Measurements from ENCODE around the gene BTBD18. TPM values are rescaled to one million over a fixed set of nuclear protein-coding genes. Genes with fewer than 3 reads are reported as not detected.
A peak's percentile ranks its signal among the peaks of the same experiment; 100 is the strongest.
"Not testable (repeated sequence)": the region's sequence is repeated elsewhere in the genome, so short reads cannot be mapped to it uniquely, and the experiment has no call there.

The BTBD18 gene
- total RNA-seq, 1 experiment from 2014 or later = not detected

DNA sequence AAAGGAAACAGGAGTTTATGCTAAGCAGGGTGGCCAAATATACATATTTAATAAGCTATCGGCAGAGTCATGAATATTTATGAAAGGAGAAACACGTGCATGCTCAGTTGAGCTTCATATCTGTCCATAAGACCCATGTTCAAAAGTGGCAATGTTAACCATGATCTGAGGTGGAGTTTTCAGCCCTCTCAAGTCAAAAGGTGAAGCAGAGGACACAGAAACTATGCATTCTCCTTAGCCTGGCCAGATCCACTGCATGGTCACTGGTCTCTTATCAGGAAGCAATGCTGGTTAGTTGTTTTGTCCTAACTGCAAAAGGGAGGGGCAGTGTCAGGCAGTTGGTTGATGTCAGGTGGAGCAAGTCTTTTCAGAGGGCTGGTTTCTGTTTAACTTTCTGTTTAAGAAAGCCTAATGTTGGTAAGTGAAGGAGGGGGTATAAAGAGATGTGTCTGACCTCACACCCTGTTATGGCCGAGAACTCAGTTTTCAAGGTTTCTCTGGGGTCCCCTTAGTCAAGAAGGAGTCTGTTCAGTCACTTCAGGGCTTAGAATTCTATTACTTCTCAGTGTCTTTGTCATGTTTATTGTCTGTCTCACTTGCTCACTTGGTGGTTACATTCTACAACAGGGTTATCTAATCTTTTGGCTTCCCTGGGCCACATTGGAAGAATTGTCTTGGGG, 15.9 kb downstream of the BTBD18 start:
- DNase-seq (ENCODE audit: low read depth) = no peak

DNA sequence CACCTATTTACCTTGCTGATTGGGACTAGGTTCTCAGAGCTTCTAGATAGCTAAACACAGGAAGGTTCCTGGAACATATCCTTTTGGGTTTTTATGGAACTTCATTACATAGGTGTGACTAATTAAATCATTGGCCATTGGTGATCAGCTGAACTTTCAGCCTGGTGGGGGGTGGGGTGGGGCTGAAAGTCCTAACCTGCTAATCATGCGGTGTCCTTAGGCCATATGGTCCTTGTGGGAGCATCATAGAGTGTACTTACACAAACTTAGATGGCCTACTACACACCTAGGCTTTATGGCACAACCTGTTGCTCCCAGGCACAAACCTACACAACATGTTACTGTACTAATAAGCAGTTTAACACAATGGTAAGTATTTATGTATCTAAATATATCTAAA, 19.0 kb downstream of the BTBD18 start:
- DNase-seq (ENCODE audit: low read depth) = no peak

- DNase-seq (ENCODE audit: low read depth) = no peak
These were observed 22.1 kb downstream of the BTBD18 start for GRCh38 chr11:57729479-57729878.

DNA sequence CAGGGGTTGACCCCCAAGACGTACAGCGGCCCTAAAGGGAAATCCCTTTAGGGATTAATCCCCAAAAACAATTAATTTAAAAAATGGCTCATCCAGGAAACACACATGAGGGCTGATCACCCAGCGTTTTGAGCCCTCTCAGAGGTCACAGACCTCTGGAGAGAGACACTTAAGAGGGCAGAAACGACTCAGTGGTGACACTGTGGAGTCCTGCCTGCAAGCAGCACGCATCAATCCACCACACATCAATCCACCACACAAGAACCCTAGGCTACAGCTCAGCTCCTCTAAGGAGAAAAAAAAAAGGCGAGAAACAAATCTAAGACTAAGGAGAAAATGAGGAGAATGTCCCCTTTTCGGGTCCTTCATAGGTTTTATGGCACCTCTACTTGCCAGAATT, 22.8 kb downstream of the BTBD18 start:
- DNase-seq (ENCODE audit: low read depth) = no peak

DNA sequence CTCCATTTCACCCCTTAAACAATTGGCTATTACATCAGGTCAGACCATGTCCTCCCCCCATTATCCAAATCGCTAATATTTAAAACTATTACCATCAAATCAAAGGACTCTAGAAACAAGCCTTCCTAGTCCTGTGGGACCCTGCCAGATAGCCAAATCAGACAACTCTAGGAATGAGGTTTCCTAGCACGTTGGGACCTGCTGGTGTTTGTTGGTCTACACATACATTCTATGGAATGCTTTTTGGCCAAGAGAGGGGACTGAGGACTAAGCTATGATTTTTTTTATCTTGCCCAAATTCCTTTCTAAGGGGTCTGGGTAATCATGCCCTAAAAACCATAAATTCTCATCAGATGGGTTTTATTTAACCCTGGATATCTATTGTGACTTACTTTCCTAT, 24.4 kb downstream of the BTBD18 start:
- DNase-seq (ENCODE audit: low read depth) = no peak

- DNase-seq (ENCODE audit: low read depth) = not testable (repeated sequence)
These were observed 34.9 kb downstream of the BTBD18 start for GRCh38 chr11:57716726-57717125.

DNA sequence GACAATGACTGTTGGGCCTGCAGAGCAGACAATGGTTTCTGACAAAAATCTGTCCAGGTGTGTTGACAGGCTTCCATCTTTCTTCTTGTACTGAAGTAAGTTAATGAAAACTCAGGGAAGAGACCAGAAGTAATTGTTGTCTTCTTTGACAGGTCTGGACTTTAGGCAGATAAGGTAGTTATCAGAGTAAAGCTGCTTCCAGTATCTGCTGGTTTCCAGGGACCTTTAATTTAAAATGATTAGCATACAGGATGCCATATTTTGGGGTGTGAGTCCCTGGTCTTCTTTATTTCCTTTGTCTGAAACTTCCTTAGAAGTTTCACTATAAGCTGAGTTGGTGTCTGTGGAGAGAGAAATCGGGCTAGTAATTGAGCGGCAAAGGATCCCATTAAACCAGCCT, 37.8 kb downstream of the BTBD18 start:
- DNase-seq (ENCODE audit: low read depth) = no peak

DNA sequence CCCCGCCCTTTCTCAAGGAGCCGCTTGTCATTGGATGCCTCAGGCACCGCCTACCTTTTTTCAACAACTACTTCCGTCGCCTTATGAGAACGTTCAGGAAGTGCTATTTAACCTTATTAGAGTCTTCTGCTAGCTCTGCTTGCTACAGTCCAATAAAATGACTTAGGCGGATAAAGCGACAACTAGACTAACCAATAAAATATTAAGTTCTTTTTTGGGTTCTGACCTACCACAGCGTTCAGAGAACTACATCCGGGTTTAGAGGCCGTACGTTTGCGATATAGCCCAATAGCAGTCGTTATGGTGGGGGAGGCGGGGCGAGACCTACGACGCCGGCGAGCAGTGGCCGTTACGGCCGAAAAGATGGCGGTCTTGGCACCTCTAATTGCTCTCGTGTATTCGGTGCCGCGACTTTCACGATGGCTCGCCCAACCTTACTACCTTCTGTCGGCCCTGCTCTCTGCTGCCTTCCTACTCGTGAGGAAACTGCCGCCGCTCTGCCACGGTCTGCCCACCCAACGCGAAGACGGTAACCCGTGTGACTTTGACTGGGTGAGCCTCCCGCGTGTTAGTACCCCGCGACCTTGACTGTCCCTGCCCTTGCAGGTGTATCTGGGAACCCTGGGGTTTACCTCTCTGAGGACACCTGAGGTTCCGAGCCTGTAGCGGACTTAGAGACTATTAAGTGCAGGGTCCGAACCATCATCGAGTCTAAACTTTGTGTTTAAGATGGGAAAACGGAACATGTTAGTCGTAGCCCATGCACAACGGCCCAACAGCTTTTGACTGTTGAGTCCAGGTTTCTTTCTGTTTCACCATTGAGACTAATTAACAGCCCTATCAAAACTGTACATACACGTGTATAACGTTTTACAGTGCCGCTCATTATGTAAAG, 39.1 kb downstream of the BTBD18 start, which contains the start of gene TMX2:
Gene TMX2 (plus strand): TSS at position 338 of the 895 bp plus-strand sequence. CDS start 26 bp downstream, at position 364.
- DNase-seq (ENCODE audit: low read depth) = peak; percentile 99

DNA sequence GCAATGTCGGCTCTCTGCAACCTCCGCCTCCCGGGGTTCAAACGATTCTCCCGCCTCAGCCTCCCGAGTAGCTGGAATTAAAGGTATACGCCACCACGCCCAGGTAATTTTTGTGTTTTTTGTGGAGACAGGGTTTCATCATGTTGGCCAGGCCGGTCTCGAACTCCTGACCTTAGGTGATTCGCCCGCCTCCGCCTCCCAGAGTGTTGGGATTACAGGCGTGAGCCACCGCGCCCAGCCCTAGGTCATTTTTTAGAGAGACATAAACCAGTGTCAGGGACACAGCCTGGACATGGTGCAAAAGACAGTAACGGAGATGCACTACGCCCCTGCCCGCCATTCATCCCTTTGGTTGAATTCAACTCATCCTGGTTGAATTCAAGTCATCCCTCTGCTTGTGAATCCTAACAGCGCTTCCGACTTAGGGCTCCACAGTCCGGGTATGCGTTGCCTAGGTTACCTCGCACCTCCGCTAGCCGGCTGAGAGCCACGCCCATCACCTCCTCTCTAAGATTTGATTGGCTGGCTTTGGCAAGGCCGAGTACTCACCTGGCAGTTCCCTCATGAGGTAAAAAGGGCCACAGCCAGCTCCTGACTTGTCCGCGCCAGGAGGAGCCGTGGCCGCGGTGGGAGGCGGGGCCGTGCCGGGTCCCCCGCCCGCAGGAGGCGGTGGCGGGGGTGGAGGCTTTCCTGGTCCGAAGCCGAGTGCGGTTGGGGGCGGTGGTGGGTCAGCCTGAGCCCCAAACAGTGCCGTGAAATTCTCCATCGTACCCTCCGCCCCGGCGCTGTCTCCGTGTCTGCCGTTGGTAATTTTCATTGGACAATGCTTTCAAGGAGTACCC, 40.0 kb downstream of the BTBD18 start, which contains the start of gene MED19:
Gene MED19 (minus strand): TSS at position 802 of the 842 bp plus-strand sequence. CDS start 36 bp downstream, at position 766.
- peak; percentile 61 for DNase-seq (ENCODE audit: low read depth)

DNA sequence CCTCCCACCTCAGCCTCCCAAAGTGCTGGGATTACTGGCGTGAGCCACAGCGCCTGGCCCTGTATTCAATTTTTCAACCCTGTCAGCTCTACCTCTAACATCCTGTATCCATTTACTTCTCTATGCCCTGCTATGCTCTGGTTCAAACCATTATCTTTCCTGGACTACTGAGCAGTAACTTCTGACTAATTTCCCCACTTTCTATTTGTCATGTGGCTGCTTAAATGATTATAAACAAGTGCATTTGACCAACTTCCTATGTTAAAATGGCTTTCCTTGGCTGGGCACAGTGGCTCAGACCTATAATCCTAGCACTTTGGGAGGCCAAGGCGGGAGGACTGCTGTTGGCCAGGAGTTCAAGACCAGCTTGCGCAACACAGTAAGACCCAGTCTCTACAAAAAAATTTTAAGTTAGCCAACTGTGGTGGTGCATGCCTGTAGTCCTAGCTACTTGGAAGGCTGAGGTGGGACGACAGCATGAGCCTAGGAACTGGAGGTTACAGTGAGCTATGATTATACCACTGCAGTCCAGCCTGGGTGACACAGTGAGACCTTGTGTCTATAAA, 41.7 kb downstream of the BTBD18 start:
- no peak for DNase-seq (ENCODE audit: low read depth)

DNA sequence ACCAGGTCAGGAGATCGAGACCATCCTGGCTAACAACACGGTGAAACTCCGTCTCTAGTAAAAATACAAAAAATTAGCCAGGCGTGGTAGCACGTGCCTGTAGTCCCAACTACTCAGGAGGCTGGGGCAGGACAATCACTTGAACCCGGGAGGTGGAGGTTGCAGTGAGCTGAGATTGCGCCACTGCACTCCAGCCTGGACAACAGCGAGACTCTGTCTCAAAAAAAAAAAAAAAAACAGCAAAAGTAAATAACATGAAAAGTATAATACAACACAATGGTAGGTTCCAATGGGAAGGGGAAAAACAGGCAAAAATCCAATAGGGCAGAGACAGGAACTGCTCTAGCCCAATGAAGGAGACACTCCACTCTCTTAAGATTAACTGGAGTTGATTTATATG, 46.2 kb downstream of the BTBD18 start:
- not testable (repeated sequence) for DNase-seq (ENCODE audit: low read depth)

DNA sequence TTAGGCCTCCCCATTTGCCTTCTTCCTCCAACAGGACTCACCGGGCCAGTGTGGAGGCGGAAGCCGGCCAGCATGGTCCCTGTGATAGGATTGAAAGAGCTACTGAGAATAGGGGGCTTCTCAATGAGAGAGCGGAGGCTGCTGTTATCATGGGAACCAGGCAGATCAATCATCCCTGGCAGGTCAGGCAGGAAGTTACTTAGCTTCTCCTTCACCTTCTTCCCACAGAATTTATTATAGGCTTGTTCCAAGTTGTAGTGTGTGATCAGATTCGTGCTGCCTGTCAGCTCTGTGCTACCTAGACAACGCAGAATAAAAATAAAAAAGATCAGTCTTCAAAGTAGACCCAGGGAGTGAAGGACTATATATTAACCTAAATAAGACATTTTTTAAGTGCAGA, 46.7 kb downstream of the BTBD18 start:
- no peak for DNase-seq (ENCODE audit: low read depth)

DNA sequence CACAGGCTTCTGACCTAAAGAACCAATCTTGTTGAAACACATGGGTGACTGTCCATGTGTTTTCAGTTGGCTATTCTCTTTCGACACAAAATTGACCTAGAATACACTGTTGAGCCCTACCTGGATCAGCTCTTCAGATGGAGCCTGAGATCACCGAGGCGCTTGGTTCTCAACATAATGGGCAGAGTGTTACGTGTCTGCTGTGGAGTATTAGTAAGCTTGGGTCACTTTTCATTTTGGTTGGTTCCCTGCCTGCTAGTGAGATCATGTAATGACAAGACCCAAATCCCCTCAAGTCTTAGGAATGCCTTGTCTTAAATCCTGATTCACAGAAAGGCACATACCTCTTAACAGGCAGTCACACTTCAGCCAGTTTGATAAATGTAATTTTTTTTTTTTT, 48.3 kb downstream of the BTBD18 start:
- no peak for DNase-seq (ENCODE audit: low read depth)

GRCh38 chr11:57700425-57700824, 51.2 kb downstream of the BTBD18 start:
- no peak for DNase-seq (ENCODE audit: low read depth)

- no peak for DNase-seq (ENCODE audit: low read depth)
These were observed 51.8 kb downstream of the BTBD18 start for GRCh38 chr11:57699813-57700212.

GRCh38 chr11:57698843-57699365, 52.7 kb downstream of the BTBD18 start:
- no peak for DNase-seq (ENCODE audit: low read depth)

Other genes with a start within 250 kb of the BTBD18 start
- 5.1 and 7.7 TPM in 2 replicates for gene SLC43A1, start 236.1 kb downstream of the BTBD18 start, total RNA-seq (2014; rRNA removed)
- 46.7 and 53.8 TPM in 2 replicates for gene TIMM10, start 221.1 kb downstream of the BTBD18 start, total RNA-seq (2014; rRNA removed)
- gene SMTNL1, start 214.2 kb downstream of the BTBD18 start, total RNA-seq (2014; rRNA removed) = not detected in 2 replicates
- gene UBE2L6, start 184.1 kb downstream of the BTBD18 start, total RNA-seq (2014; rRNA removed) = 25.8 and 48.2 TPM in 2 replicates
- 5.2 and 5.4 TPM in 2 replicates for gene SERPING1, start 154.1 kb downstream of the BTBD18 start, total RNA-seq (2014; rRNA removed)
- gene YPEL4, start 101.9 kb downstream of the BTBD18 start, total RNA-seq (2014; rRNA removed) = 0.32 and 0.46 TPM in 2 replicates
- gene CLP1, start 94.1 kb downstream of the BTBD18 start, total RNA-seq (2014; rRNA removed) = 25.3 TPM in 2 replicates
- 50.3 and 55.1 TPM in 2 replicates for gene ZDHHC5, start 83.7 kb downstream of the BTBD18 start, total RNA-seq (2014; rRNA removed)
- gene MED19, start 39.6 kb downstream of the BTBD18 start, total RNA-seq (2014; rRNA removed) = 27.2 and 35.0 TPM in 2 replicates
- 105 TPM in 2 replicates for gene TMX2, start 39.2 kb downstream of the BTBD18 start, total RNA-seq (2014; rRNA removed)
- 123 and 183 TPM in 2 replicates for gene SELENOH, start 10.3 kb downstream of the BTBD18 start, total RNA-seq (2014; rRNA removed)
- gene CTNND1, start 10.0 kb upstream of the BTBD18 start, total RNA-seq (2014; rRNA removed) = 68.5 and 83.3 TPM in 2 replicates

Data from LHCN-M2 (cell line).